Activated CD4-positive, alpha-beta memory T cell treated with anti-CD3 and anti-CD28 coated beads for 36 hours (primary cell): ENCODE data around the gene CNGA3. TPM values are rescaled to one million over a fixed set of nuclear protein-coding genes. Genes with fewer than 3 reads are reported as not detected.

Experiments
- CTCF ChIA-PET: fragments of 350-600 bp; sonication (Branson Sonifier 250); formaldehyde crosslinking; loops from one replicate; lab custom pipeline; 2021; ENCODE audit warnings: antibody characterized with exemption, inconsistent platforms; lab: Charles Lee
- POLR2A ChIA-PET: fragments of 350-600 bp; sonication (Branson Sonifier 250); formaldehyde crosslinking; loops from one replicate; lab custom pipeline; 2021; ENCODE audit warnings: antibody characterized with exemption; lab: Charles Lee
- DNase-seq: peaks from one replicate; pipeline ENCODE4 v3.0.0-alpha.2; 2020
- H3K27ac Mint-ChIP-seq: one replicate; pipeline ENCODE4 v1.8.0; 2021; ENCODE audit warnings: mixed read lengths
- H3K27me3 Mint-ChIP-seq: one replicate; pipeline ENCODE4 v1.8.0; 2021; ENCODE audit warnings: mixed read lengths
- H3K36me3 Mint-ChIP-seq: one replicate; pipeline ENCODE4 v1.8.0; 2021; ENCODE audit warnings: mixed read lengths
- H3K4me1 Mint-ChIP-seq: one replicate; pipeline ENCODE4 v1.8.0; 2021; ENCODE audit warnings: low read depth, mixed read lengths
- H3K4me3 Mint-ChIP-seq: one replicate; pipeline ENCODE4 v1.8.0; 2021; ENCODE audit warnings: mild to moderate bottlenecking, mixed read lengths
- H3K9me3 Mint-ChIP-seq: one replicate; pipeline ENCODE4 v1.8.0; 2021; ENCODE audit warnings: mixed read lengths
- intact Hi-C: fragments of 100-400 bp; cut with micrococcal nuclease; formaldehyde crosslinking; loops from one replicate; pipeline ENCODE4 v1.15.1; 2023
- total RNA-seq, 2 experiments: library from RNA; stranded (reverse); gene quantifications; one replicate each; pipeline ENCODE4 v1.2.3, GENCODE V29; 2021

The CNGA3 gene
- total RNA-seq, 2 experiments from 2014 or later = not detected

DNA sequence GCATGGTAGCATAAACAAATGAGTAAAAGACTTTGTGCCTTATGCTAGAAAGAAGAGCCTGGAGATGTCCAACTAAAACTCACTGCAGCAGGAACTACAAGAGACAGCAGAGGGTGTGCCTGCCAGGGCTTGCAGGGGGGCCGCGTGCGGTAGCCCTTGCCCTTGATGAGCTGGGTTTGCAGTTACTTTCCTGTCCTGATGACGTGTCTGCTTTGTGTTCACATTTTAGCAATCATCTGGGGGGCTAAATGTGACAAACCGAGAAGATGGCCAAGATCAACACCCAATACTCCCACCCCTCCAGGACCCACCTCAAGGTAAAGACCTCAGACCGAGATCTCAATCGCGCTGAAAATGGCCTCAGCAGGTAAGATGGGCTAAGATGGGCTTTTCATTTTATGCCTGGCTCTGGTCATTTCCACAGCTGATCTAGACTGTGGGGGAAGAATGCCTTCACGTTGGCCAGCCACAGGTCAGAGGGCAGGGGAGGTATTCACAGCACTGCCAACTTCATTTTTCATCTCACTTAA is 23.5 kb downstream of the CNGA3 start:
- H3K27me3 Mint-ChIP-seq = peaks cover 31% of the 10 kb centered on the region
- no peak overlapping the region for H3K4me3 Mint-ChIP-seq
- H3K36me3 Mint-ChIP-seq = peaks cover 3% of the 10 kb centered on the region
- CTCF ChIA-PET = no interaction called here
- intact Hi-C loops = no loop called here
- no peak overlapping the region for H3K27ac Mint-ChIP-seq
- POLR2A ChIA-PET = no interaction called here
- no peak for DNase-seq
- no peaks in the 10 kb centered on the region for H3K4me1 Mint-ChIP-seq
- peaks cover 7% of the 10 kb centered on the region for H3K9me3 Mint-ChIP-seq

DNA sequence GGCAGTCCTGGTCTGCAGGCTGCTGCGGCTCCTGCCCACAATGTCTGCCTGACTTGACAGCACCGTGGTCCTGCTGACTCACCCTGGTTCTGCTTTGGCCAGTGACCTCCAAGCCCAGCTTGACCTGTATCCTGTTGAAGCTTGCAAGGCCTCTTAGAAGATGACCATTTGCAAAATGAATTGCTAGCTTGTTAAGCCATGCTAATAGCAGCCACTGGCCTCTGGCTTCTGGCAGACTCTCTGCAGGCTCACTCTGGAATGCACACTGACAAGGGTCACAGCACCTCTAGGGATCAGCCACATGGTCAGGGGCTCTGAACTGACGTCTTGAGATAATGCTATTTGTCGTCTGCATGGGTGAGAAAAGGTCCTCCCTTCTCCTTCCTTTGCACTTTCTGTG is 25.9 kb downstream of the CNGA3 start:
- H3K4me3 Mint-ChIP-seq = no peak overlapping the region
- no peak for DNase-seq
- H3K36me3 Mint-ChIP-seq = peaks cover 3% of the 10 kb centered on the region
- ChIA-PET POLR2A (no interaction called here), CTCF (no interaction called here)
- H3K27me3 Mint-ChIP-seq = peaks cover 30% of the 10 kb centered on the region
- no peaks in the 10 kb centered on the region for H3K4me1 Mint-ChIP-seq
- intact Hi-C loops = no loop called here
- H3K27ac Mint-ChIP-seq = no peak overlapping the region
- H3K9me3 Mint-ChIP-seq = peaks cover 7% of the 10 kb centered on the region

DNA sequence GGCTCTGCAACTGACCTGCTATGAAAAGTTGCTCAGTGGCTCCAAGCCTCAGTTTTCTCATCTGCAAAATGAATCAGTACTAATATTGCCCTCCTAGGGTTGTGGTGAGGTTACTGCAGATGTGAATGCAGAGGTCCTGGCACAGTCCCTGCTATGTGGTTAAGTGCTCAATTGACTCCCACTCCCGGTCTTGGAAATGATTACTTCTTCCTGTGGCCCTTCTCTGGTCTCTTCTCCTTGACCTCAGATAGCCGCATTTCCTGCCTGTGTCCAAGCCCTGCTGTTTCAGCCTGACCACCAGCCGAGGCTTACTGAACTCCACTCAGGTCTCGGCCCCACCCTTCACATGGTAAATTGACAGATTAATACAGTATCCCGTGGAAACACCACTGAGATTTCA is 26.3 kb downstream of the CNGA3 start:
- CTCF ChIA-PET = no interaction called here
- intact Hi-C loops = no loop called here
- Mint-ChIP-seq H3K4me3 (no peak overlapping the region), H3K9me3 (peaks cover 7% of the 10 kb centered on the region), H3K4me1 (no peaks in the 10 kb centered on the region), H3K27me3 (peaks cover 27% of the 10 kb centered on the region), H3K36me3 (peaks cover 3% of the 10 kb centered on the region), H3K27ac (no peak overlapping the region)
- POLR2A ChIA-PET = no interaction called here
- DNase-seq = no peak

DNA sequence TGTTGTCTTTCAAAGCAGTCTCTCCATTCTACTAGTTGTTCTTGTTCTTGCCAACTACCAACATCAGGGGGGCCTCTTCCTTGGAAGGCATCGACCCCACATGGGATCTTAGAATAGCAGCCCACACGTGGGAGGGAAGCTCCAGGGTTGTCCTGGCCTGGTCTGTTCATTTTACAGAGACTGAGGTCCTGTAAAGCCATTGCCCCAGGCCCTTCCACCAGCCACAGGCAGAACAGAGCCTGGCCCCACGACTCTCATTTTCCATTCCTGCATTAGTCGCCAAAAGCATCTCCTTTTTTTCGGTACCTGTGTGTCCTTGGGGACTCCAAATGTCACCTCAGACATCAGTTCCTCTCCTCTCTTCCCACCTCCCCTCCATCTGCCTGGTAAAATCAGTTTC is 28.0 kb downstream of the CNGA3 start:
- ChIA-PET POLR2A (no interaction called here), CTCF (no interaction called here)
- Mint-ChIP-seq H3K4me1 (no peaks in the 10 kb centered on the region), H3K9me3 (no peaks in the 10 kb centered on the region), H3K27ac (no peak overlapping the region), H3K27me3 (peaks cover 24% of the 10 kb centered on the region), H3K4me3 (no peak overlapping the region), H3K36me3 (no peaks in the 10 kb centered on the region)
- intact Hi-C loops = no loop called here
- no peak for DNase-seq

DNA sequence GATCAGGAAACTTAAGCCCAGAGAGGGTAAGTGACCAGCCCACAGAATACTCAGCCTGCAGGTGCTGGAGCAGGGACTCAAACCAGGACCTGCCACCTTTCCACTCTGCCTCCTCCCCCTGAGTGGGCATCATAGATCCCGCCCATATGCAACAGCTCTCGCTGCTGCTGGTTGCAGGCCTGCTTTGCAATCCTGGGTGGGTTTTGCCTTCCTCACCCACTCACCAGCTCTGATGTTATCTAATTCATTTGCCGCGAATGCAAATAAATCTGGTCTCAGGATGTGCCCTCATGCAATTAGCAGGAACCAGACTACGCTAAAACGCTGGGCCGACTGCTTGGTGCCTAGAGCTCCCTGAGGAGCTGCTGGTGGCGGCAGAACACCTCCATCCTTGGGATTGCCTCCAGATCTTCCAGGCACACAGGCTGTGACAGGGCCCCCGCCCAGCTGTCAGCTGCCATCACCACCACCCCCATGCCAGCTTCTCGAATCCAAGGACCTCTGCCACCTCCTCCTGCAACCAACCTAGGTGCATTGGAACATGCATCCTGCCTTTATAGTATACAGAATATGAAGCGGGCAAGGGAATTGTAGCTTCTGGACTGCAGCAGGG is 28.8 kb downstream of the CNGA3 start:
- CTCF ChIA-PET = interaction anchor here (0.6 to 2.2 kb wide), 3 partner anchors 9 to 676 kb away, joined by 3 to 7 read pairs (median 3); no protein-coding TSS in a partner anchor
- no peak for DNase-seq
- H3K27me3 Mint-ChIP-seq = peaks cover 24% of the 10 kb centered on the region
- intact Hi-C loops = no loop called here
- no peak overlapping the region for H3K4me3 Mint-ChIP-seq
- no peaks in the 10 kb centered on the region for H3K36me3 Mint-ChIP-seq
- POLR2A ChIA-PET = no interaction called here
- H3K4me1 Mint-ChIP-seq = no peaks in the 10 kb centered on the region
- H3K27ac Mint-ChIP-seq = no peak overlapping the region
- no peaks in the 10 kb centered on the region for H3K9me3 Mint-ChIP-seq

DNA sequence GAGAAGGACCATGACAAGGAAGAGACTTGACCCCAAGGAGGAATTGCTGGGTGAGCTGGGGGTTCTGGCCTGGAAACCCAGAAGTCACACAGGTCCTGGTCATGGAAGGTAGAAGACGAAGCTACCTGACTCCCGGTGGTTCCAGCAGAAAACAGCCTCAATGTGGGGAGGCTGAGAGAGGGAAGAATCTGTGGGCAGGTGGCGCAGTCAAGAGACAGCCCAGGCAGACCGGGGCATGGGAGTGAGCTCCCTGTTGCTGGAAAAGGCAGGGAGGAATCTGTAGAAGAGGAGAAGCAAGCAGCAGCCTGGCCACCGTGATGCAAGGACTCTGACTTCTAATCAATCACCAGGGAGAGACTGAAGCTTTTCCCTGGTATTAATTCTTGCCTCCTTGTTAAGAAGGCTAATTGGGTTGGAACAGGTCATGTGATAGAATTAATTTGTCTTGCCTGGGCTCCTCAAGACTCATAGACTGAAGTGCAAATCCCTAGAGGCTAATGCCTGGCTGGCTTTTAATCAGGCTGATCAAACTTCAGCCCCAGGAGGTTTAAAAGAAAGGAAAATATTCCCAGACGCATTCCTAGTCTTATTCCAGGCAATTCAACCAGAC is 30.1 kb downstream of the CNGA3 start:
- H3K27me3 Mint-ChIP-seq = peaks cover 20% of the 10 kb centered on the region
- no peak for DNase-seq
- intact Hi-C loops = no loop called here
- no peaks in the 10 kb centered on the region for H3K9me3 Mint-ChIP-seq
- ChIA-PET CTCF (interaction anchor here (2.2 kb wide), 1 partner anchor 9 kb away, joined by 7 read pairs; no protein-coding TSS in a partner anchor), POLR2A (no interaction called here)
- H3K27ac Mint-ChIP-seq = no peak overlapping the region
- H3K4me1 Mint-ChIP-seq = no peaks in the 10 kb centered on the region
- H3K4me3 Mint-ChIP-seq = no peak overlapping the region
- no peaks in the 10 kb centered on the region for H3K36me3 Mint-ChIP-seq

DNA sequence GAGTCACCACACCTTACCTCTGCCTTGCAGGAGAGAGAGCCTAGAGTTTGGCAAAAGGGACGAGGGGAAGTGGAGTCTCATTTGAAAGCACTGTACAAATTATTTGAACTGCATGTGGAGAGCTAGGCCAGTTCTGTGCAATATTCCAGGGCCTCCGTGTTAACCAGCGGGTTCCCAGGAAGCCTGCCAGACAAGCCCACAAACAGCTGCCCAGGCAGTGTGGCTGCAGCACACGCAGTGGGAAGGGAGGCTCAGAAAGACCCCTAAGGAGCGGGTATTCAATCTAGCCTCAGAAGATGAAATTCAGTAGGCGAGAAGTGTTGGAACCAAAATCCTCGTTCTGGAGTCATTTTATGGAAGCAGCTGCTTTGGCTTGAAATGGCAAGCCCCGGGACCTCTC is 30.7 kb downstream of the CNGA3 start:
- intact Hi-C loops = no loop called here
- Mint-ChIP-seq H3K9me3 (no peaks in the 10 kb centered on the region), H3K27me3 (peaks cover 21% of the 10 kb centered on the region), H3K36me3 (no peaks in the 10 kb centered on the region), H3K4me1 (no peaks in the 10 kb centered on the region), H3K4me3 (no peak overlapping the region), H3K27ac (no peak overlapping the region)
- DNase-seq = no peak
- ChIA-PET POLR2A (no interaction called here), CTCF (interaction anchor here (2.2 kb wide), 1 partner anchor 9 kb away, joined by 7 read pairs; no protein-coding TSS in a partner anchor)

DNA sequence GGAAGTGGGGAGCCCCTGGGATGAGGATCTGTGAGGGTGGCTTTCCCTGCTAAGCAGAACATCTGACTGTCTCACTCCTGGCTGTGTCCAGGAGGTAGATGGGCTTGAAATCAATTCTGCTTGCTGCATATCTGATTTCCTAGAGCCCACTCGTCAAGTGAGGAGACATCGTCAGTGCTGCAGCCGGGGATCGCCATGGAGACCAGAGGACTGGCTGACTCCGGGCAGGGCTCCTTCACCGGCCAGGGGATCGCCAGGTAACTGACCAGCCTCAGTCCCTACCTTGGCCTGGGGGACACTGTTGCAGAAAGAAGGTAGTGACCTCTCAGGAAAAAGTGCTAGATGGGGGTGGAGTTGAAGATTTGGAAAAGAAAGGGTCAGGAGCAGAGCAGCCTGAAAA is 31.3 kb downstream of the CNGA3 start:
- no peak overlapping the region for H3K4me3 Mint-ChIP-seq
- peaks cover 20% of the 10 kb centered on the region for H3K27me3 Mint-ChIP-seq
- H3K9me3 Mint-ChIP-seq = no peaks in the 10 kb centered on the region
- DNase-seq = no peak
- no peaks in the 10 kb centered on the region for H3K36me3 Mint-ChIP-seq
- ChIA-PET CTCF (interaction anchor here (2.2 kb wide), 1 partner anchor 8 kb away, joined by 7 read pairs; no protein-coding TSS in a partner anchor), POLR2A (no interaction called here)
- H3K4me1 Mint-ChIP-seq = no peaks in the 10 kb centered on the region
- intact Hi-C loops = no loop called here
- no peak overlapping the region for H3K27ac Mint-ChIP-seq

GRCh38 chr2:98378196-98378595 is 31.9 kb downstream of the CNGA3 start:
- Mint-ChIP-seq H3K27me3 (peaks cover 15% of the 10 kb centered on the region), H3K4me3 (no peak overlapping the region)

DNA sequence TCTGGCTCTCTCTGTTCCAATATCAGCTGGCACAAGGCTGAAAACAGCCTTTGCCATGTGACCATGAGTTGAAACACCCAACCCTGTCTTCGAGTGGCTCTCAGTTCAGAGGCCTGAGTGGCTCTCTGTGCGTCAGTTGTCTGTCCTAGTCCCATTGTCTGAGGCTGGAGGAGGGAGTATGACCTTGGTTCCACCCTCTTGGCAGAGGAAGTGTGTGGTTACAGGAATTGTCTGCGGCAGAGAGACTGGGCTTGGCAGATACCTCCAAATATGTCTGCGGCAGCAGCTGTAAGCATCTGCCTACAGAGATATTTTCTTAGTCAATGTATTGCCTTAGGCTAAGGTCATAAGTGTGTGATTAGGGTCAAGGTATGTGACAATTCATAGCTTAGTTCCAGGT is 32.6 kb downstream of the CNGA3 start:
- H3K27me3 Mint-ChIP-seq = peaks cover 11% of the 10 kb centered on the region
- no peaks in the 10 kb centered on the region for H3K9me3 Mint-ChIP-seq
- no peaks in the 10 kb centered on the region for H3K36me3 Mint-ChIP-seq
- DNase-seq = no peak
- ChIA-PET POLR2A (no interaction called here), CTCF (interaction anchor here (0.8 to 1.8 kb wide), 3 partner anchors 9 to 572 kb away, joined by 3 to 7 read pairs (median 3); no protein-coding TSS in a partner anchor)
- H3K4me1 Mint-ChIP-seq = no peaks in the 10 kb centered on the region
- no peak overlapping the region for H3K4me3 Mint-ChIP-seq
- no peak overlapping the region for H3K27ac Mint-ChIP-seq
- intact Hi-C loops = no loop called here

More at GRCh38 chr2:98378196-98378595, 31.9 kb downstream of the CNGA3 start:
- Mint-ChIP-seq H3K36me3 (no peaks in the 10 kb centered on the region), H3K9me3 (no peaks in the 10 kb centered on the region), H3K4me1 (no peaks in the 10 kb centered on the region), H3K27ac (no peak overlapping the region)
- POLR2A ChIA-PET = no interaction called here
- CTCF ChIA-PET = interaction anchor here (1.8 kb wide), 1 partner anchor 572 kb away, joined by 7 read pairs; no protein-coding TSS in a partner anchor
- DNase-seq = no peak
- intact Hi-C loops = no loop called here

DNA sequence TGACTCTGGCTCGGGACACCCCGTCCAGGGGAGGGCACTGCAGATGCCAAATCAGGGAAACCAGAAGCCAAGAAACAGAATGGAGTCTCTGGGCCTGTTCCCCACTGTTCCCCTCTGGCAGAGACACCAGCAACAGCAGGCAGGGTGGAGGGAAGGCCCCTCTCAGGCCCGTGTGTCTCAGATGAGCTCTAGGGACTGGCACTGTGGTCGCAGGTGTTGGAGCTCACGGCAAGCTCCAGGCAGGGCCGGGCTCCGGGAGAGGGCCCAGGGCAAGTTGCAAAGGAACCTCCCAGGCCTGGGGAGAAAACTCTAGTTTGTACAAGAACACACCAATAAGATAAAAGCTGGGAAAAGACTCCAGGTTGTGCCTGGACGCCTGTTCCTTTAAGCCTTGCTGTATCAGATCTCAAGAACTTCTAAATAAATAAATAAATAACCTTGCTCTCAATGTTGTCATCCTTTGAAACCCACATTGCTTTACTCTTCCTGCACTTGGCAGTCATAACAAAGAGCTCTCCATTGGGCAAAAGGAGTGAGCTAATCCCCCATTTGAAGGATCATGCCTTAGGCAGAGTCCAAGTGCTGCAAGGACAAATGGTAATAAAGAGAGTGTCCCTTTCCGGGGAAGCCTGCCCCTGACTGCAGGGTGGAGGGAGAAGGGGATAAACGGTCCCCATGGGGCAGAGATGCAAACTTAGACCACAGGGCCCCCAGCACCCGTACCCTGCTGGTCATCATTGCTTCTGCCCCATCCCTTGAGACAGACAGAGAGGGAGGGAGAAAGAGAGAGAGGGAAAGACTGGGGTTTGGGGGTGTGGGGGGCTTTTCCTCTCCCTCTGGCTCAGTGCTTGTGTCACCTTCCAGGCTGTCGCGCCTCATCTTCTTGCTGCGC is 33.3 kb downstream of the CNGA3 start:
- CTCF ChIA-PET = interaction anchor here (0.8 to 1.8 kb wide), 3 partner anchors 8 to 573 kb away, joined by 3 to 7 read pairs (median 3); no protein-coding TSS in a partner anchor
- POLR2A ChIA-PET = no interaction called here
- intact Hi-C loops = no loop called here
- Mint-ChIP-seq H3K27me3 (peaks cover 5% of the 10 kb centered on the region), H3K4me1 (no peaks in the 10 kb centered on the region), H3K27ac (no peak overlapping the region), H3K9me3 (no peaks in the 10 kb centered on the region), H3K4me3 (no peak overlapping the region), H3K36me3 (no peaks in the 10 kb centered on the region)
- DNase-seq = no peak

DNA sequence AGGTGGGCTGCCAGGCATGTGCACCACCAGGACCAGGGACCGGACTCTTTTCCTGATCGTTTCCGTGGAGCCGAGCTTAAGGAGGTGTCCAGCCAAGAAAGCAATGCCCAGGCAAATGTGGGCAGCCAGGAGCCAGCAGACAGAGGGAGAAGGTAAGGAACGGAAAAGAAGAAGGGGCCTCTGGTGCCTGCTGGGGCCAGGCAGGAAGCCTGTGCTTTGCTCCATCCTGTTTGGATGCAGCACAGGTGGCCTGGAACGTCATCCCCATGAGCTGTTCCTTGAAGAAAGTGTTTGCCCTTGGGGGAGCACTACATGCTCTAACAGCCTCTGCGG is 33.9 kb downstream of the CNGA3 start:
- Mint-ChIP-seq H3K27me3 (peaks cover 8% of the 10 kb centered on the region), H3K27ac (no peak overlapping the region), H3K9me3 (no peaks in the 10 kb centered on the region), H3K4me1 (peaks cover 3% of the 10 kb centered on the region), H3K36me3 (no peaks in the 10 kb centered on the region), H3K4me3 (no peak overlapping the region)
- no peak for DNase-seq
- ChIA-PET POLR2A (no interaction called here), CTCF (no interaction called here)
- intact Hi-C loops = no loop called here
